HG03280 (cell line): Measurements from ENCODE around the gene BAZ2B.
"Not testable (repeated sequence)": the region's sequence is repeated elsewhere in the genome, so short reads cannot be mapped to it uniquely, and the experiment has no call there.

Experiments used
- ATAC-seq: cut with Tn5 transposase; IDR thresholded peaks from one replicate; pipeline ENCODE4 v1.9.1; 2021; ENCODE audit warnings: mild to moderate bottlenecking, moderate library complexity; ENCODE audit not compliant: unreplicated experiment

Gene BAZ2B

DNA sequence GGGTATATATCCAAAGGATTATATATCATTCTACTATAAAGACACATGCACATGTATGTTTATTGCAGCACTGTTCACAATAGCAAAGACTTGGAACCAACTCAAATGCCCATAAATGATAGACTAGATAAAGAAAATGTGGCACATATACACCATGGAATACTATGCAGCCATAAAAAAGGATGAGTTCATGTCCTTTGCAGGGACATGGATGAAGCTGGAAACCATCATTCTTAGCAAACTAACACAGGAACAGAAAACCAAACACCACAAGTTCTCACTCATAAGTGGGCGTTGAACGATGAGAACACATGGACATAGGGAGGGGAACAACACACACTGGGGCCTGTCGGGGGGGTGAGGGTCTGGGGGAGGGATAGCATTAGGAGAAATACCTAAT is 254.7 kb downstream of the BAZ2B start:
- not testable (repeated sequence) for ATAC-seq

DNA sequence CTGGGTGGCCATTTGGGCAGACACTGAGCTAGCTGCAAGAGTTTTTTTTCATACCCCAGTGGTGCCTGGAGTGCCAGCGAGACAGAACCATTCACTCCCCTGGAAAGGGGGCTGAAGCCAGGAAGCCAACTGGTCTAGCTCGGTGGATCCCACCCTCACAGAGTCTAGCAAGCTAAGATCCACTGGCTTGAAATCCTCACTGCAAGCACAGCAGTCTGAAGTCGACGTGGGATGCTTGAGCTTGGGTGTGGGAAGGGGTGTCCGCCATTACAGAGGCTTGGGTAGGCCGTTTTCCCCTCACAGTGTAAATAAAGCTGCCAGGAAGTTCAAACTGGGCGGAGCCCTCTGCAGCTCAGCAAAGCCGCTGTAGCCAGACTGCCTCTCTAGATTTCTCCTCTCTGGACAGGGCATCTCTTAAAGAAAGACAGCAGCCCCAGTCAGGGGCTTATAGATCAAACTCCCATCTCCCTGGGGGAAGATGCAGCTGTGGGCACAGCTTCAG is 260.2 kb downstream of the BAZ2B start:
- no peak for ATAC-seq

DNA sequence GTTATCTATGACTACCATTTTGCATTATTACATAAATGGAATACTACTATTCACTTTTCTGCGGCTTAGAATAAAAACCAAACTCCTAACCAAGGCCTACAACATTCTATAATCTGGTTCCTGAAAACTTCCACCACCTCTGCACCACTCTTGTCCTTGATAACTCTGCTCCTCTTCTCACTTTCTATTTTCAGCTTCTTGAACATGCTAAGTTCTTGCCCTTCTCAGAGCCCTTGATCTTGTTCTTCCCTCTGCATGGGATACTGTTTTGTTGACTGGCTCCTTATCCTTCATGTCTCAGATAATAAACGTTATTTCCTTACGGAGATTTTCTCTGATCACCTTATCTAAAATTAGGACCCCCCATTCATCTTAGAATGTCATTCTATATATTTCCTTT is 264.4 kb downstream of the BAZ2B start:
- ATAC-seq: no peak

DNA sequence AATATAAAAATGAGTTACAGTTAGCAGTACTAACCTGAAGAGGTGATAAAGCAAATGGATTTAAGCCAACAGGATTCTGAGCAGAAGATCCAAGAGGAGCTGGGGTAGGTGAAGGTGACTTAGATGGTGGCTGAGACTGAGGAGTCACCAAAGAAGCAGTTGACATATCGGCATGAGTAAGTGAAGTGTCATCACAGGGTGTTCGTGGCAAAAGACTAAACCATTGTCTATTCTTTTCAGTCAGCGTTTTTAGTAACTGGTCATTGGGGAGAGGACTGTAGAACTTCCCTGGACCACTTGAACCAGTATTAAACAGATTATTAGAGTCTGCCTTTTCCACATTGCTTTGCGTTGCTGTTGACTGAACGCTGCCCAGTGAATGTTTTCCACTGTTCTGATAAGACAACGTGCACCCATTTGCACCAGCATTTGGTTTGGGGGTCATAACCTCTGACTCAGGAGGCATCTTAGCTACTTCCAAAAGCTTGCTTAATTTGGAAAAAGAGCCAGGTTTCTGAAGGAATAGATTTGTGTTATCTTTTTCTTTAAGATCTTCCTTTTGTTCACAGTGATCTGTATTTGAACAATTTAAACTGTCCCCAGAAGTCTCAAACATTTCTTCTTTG is 266.6 kb downstream of the BAZ2B start:
- no peak for ATAC-seq

DNA sequence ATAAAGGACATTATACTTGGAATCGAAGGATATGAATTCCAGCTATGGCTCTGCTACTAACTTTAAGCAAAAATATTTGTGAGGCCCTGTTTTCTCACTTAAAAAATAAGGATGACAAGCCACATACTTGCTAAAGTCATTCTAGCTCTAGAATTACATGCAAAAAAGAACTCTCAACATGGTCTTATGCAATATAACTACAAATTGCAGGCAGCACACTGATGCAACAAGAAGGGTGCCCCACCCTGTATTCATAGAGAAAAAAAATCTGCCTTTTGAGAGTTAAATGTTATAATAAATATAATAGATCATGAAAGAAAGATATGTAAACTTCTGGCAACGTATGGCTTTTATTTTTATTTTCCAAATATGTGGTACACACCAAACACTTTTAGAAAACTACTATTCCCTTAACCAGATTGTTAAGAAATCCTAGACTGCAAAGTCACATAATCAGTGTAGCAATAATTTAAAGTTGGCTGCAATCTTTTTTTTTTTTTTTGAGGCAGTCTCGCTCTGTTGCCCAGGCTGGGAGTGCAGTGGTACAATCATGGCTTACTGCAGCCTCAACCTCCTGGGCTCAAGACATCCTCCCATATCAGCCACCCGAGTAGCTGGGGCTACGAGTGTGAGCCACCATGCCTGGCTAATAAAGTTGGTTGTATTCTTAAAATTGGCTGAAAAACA is 289.6 kb downstream of the BAZ2B start:
- ATAC-seq: no peak

DNA sequence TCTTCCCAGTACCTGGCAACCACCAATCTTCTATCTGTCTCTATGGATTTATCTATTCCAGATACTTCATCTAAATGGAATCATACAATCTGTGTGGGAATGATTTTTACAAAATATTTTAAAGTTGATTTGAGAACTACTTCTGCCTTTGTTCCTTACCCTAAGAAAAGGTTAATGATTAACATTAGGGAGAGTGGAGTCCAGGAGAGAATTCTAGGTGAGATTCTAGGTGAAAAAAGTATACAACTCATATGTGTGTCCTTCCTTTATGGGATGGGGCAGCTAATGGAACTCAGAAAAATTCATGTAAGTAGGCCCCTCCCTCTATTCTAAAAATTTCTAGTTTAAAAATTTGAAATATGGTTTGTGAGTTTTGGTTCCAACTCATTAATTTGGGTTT is 293.9 kb downstream of the BAZ2B start:
- ATAC-seq: no peak

DNA sequence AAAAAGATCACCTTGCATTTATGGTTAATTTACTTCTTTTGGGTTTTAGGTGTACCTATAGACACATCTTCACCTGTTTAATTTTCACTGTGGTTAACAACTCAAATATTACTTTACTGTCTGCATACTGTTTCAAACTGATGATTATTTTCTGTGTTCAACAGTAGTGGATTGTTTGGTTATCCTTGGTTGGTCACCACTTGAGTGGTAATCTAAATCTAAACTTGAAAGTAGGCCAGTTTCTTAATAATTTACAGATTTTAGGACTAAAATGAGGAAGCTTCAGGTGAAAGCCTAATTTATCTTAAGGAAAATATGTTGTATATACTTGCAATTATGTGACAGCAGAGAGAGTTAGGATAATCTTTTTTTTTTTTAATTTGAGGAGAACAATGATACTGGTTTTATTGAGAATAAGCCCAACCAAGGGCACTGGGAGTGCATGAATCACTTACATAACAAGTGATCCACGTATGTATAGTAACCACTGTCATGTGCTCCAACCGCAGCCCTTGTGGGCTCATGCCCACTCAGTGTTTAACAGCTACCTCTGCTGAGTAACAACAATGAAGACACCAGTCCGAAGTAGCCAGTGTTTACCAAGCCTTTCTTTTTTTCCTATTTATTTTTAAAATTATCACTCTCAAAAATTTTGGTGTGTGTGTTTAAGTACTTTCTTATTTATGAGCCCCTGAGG is 298.8 kb downstream of the BAZ2B start:
- ATAC-seq: no peak

DNA sequence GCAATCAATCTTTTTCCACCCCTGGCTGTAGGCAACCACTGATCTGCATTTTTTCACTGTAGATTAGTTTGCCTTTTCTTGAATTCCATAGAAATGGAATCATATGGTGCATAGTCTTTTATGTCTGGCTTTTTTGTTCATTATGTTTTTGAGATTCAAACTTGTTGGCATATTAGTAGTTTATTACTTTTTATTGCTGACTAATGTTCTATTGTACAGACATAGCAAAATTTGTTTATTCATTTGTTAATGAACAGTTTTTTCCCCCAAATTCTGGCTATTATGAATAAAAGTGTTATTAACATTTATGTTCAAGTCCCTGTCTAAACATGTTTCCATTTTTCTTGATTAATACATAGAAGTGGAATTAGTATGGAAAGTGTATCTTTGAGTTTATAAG is 308.4 kb downstream of the BAZ2B start:
- ATAC-seq: no peak

DNA sequence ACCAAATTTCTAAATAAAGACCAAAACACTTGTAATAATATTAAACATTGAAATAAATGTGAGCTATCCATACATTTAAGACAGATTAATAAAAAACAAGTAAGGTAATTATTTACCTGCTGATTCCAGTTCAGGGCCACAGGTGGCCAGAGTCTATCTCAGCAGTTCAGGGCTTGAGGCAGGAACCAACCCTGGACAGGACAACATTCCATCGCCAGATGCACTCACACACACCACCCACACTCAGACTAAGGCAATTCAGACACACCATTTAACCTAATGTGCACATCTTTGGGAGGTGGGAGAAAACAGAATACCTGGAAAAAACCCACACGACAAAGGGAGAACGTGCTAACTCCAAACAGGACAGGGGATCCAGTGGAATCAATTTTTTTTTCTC is 315.8 kb downstream of the BAZ2B start:
- no peak for ATAC-seq

DNA sequence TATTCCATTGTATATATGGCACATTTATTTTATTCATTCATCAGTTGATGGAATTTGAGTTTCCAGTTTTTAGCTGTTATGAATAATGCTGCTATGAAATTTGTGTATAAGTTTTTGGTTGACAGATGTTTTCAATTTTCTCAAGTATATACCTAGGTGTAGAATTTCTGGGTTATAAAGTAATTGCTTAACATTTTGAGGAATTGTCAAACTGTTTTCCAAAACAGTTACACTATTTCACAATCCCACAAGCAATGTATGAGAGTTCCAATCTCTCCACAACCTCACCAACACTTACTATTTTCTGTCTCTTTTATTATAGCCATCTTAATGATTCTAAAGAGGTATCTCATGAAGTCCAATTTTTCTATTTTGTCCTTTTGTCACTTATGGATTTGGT is 317.4 kb downstream of the BAZ2B start:
- ATAC-seq: no peak

DNA sequence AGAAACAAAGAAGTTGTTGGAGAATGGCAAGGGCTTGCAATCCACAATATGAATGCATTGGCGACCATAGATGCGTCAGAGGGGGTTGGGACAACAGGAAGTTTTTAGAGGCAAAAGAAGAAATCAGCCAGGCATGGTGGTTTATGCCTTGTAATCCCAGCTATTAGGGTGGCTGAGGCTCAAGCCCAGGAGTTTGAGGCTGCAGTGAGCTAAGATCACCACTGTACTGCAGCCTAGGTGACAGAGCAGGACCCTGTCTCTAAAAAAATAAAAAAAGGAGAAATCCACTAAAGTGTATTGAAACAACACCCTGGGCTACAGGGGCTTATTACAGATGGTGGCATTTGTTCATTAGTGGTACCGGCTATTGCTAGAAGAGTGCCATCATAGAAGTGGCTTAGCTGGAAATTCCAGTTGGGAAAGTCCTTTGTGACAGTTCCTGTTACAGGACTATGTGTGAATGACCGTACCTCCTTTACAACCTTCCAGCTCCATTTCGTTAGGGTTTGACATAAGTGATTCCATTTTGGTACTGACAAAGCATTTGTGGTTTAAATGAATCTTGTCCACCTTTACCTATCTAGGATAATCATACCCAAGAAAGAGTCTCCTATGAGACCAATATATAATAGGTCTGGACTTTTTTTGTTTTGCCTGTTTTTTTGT is 319.2 kb downstream of the BAZ2B start:
- ATAC-seq: no peak

DNA sequence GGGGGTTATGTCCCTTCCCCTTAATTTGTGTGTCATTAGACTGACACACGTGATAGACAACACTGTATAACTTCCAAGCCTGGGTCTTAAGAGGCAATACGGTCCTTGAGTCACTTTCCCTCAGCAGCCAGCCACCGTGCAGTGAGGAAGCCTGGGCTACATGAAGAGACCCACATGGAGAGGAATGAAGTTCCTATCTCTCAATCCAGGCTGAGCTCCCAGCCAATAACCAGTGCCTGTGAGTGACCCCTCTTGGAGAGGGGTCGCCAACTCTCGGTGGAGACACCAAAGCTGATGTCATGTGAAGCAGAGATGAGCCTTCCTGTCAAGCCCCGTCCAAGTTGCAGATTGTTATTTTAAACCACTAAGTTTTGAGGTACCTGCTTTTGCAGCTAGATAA is 324.2 kb downstream of the BAZ2B start:
- ATAC-seq: no peak

DNA sequence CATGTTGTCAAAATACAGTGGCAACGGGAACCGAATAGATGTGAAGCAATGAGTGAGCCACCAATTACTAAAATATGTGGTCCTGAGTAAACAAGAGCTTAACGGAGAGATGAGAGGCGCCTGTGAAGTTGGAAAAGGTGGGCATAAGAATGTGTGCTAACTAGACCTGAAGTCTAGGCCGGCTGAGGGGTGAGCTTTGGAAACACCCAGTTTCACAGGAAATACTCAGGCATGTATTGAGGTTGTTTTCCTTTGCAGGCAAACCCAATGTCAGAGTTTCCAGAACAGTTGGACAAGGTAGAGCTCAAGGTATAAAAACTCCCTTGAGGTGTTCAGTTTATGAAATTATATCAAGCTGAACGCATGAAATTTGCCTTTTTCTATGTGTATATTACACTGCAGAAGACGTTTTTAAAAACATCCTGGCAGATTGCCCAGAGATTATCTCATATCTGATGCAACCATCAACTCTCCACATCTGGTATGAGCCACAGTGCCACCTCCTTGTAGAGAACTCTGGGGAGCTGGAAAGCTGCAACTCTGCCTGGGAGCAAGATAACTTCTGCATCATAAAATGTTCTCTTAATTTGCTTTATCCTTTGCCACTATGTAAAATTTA is 325.9 kb downstream of the BAZ2B start:
- ATAC-seq: no peak

DNA sequence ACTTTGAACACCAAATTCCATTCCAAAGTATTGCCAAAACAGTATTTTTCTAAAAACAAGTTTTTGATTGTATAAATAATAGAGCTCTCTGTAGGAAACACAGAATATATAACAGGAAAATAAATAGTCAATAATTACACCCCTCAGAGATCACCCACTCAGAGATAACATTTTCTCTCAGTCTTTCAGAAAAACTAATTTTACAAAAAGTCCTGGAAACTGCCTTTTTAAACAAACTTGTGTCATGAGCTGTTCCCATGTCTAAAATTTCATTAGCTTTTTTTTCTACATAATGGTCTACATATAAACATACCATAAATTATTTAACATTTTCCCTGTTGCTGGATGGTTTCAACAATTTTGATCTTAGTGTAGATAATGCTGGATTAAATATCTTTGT is 328.6 kb downstream of the BAZ2B start:
- ATAC-seq: no peak

DNA sequence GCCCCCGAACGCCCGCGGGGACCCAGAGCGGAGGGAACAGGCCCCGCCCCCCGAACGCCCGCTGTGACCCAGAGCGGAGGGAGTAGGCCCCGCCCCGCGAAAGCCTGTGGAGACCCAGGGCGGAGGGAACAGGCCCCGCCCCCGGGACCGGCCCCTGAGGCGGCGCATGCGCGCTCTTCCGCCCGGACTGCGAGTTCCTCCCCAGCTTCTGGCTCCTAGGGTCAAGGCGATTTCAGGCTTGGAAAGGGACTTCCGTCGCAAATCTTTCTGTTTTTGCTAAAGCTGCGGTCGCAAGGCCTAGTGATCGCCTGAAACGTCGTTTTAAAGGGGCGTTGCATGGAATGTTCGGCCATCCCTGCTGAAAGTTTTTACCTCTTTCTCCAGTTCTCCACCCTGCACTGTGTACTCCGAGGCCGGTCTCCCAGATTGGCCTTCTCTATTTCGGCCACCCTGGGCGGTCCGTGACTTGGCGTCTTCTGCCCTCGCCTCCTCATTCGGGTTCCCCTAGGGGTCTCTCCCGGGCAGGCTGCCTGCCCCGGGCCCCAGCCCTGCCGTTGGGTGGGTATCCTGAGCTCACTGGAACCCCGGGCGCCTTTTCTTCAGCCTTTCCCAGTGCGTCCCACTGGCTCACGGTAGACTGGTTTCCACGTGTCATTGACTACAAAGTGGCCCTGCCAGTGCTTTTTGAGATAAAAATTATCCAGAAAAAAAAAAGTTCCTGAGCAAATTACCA is 329.5 kb downstream of the BAZ2B start:
- ATAC-seq: peak; percentile 96

DNA sequence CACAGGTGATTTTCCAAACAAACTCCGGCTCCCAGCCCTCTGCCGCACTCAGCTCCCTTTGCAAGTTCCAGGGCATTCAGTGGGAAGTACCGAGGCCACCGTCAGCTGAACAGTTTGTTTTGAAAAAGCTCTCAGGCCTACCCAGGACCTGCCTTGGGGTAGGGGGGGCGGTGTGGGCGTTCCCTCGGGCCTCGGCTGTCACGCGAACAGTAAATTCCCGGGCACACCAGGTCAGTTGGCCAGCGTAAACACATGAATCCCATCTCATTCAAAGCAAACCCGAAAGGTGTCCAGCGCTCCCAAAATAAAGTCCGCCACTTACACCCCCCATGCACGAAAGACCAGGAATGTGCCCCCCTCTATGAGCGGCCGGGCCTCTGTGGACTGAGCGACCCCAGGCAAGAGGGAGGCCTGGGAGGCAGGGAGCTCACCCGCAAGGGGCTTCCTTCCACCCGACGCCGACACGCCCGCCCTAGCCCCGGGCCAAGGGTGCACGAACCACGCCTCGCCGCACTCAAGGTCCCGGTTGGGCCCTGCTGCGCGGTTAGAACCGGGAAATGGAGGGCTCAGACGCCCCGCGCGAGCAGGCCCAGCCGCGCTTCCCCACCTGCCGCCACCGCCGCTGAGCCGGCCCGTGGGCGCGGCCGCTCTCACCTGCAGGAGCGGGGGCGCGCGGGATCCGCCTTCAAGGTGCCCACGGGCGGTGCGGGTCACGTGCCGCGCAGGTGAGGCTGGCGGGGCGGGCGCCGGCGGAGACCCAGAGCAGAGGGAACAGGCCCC is 330.2 kb downstream of the BAZ2B start, which contains the start of gene WDSUB1:
Gene WDSUB1, minus strand, starts transcription at position 775 of the 780 bp plus-strand sequence. CDS start 3,634 bp downstream, outside the sequence.
- peak; percentile 7 for ATAC-seq

DNA sequence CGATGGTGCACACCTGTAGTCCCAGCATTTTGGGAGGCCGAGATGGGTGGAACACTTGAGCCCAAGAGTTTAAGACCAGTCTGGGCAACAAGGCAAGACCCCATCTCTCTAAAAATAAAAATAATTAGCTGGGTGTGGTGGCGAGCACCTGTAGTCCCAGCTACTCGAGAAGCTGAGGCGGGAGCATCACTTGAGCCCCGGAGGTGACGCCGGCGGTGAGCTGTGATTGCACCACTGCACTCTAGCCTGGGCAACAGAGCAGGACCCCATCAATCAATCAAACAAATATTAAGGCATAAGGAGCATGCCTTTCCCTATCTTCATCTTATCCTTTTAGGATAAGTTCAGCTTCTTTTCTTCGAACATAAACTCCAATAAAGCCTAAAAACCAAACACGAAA is 330.9 kb downstream of the BAZ2B start:
- ATAC-seq: no peak

DNA sequence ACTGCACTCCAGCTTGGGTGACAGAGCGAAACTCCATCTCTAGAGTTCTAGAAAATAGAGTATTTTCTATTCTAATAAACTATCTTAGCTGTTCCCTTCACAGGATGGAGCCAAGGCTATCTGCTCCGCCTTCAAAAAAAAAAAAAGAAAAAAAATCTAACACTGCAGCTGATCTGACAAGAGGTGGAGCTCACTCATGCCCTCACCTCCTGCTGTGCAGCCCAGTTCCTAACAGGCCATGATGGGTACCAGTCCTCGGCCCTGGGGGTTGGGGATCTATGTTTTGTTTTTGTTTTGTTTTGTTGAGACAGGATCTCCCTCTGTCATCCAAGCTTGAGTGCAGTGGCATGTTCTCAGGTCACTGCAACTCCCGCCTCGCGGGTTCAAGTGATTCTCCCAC is 332.8 kb downstream of the BAZ2B start:
- no peak for ATAC-seq

DNA sequence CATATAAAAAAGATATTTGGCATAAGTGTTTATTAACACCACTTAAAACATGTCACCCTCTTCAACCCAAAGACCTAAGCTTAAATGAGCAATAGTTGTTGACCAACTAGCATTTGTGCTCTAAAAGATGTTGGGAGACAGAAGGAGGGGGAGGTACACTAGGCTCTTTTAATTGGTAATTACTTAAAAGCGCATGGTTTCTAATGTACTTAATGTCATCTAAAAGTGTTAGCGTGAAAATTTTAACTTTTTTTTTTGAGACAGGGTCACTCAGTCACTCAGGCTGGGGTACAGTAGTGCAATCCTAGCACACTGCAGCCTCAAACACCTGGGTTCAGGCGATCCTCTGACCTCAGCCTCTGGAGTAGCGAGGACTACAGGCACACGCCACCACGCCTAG is 335.3 kb downstream of the BAZ2B start:
- no peak for ATAC-seq

DNA sequence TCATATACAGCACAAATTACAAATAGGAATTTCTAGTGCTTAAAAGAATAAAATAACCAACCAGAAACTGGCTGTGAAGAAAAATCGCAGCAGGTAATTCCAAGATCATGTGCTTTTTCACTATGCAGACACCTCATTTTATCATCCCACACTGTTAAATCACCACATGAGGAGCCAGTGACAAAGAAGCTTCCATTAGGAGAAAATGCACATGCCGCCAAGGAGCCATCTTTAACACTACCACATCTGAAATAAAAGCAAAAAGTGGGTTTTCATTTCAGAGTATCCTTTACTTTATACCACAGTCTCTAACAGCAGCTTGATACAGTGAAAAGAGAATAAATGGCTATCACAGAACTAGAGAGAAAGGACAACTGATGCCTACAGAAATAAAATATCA is 336.6 kb downstream of the BAZ2B start:
- ATAC-seq: no peak
